ENCODE results near the gene NCAM1. TPM values are rescaled to one million over a fixed set of nuclear protein-coding genes. Genes with fewer than 3 reads are reported as not detected.

Gene NCAM1
- total and polyA plus RNA-seq, 2 donors (not counting 3 experiments of a cell fraction or from before 2014, with no cell fraction given), result 0.03 TPM; not detected in 1

GRCh38 chr11:113142508-113142907 lies 181.3 kb downstream of the NCAM1 start:
- intact Hi-C loops (cut with micrococcal nuclease) (no loop called here), dilution Hi-C loops (cut with MboI; ENCODE audit: extremely low pct_ligation_motif_present, low sequenced_read_pairs) (no loop called here)
- ChIA-PET CTCF (no interaction called here), POLR2A (no interaction called here)
- no peaks in the 10 kb centered on the region for H3K4me1 ChIP-seq (ENCODE audit: control insufficient read depth, extremely low read depth, insufficient read depth, low read length)
- no peak overlapping the region for H3K4me3 ChIP-seq (replicated peaks in 1 of 3; ENCODE audit: insufficient read depth in 1 of 3, low read depth in 1 of 3, low read length in 3 of 3)
- no peaks in the 10 kb centered on the region for H4K20me1 ChIP-seq (replicated peaks; ENCODE audit: control insufficient read depth, extremely low read depth, insufficient read depth, low read length)
- H3K27me3 ChIP-seq (ENCODE audit: control insufficient read depth in 2 of 2, insufficient read depth in 2 of 2, low read length in 2 of 2), result no peaks in the 10 kb centered on the region
- H3K79me2 ChIP-seq (ENCODE audit: control insufficient read depth, insufficient read depth, low read length), result no peaks in the 10 kb centered on the region
- no peaks in the 10 kb centered on the region for H3K36me3 ChIP-seq (ENCODE audit: control insufficient read depth in 2 of 2, extremely low read depth in 1 of 2, insufficient read depth in 2 of 2, low read length in 2 of 2)
- BruUV-seq (replicated peaks), result no TSS peak
- H3K9ac ChIP-seq (replicated peaks; ENCODE audit: extremely low read depth, insufficient read depth, low read length), result no peak overlapping the region
- no peak overlapping the region for H2AFZ ChIP-seq (ENCODE audit: low read depth, low read length)
- H3K4me2 ChIP-seq (ENCODE audit: insufficient read depth, low read length), result no peak overlapping the region
- FAIRE-seq (no peak), DNase-seq (ENCODE audit: low read depth, low spot score) (no peak)
- TF ChIP-seq MAX (IDR thresholded peaks at IDR 0.05; ENCODE audit: insufficient read depth, insufficient read length) (no peak), POLR2A (IDR thresholded peaks at IDR 0.05; ENCODE audit: low read depth, low read length) (no peak), POLR2AphosphoS5 (IDR thresholded peaks at IDR 0.05; ENCODE audit: insufficient read depth, low read depth, low read length) (no peak), GATA2 (IDR thresholded peaks at IDR 0.05; ENCODE audit: insufficient read depth, insufficient read length, low read depth, low read length) (no peak), JUN (IDR thresholded peaks at IDR 0.05; ENCODE audit: borderline replicate concordance, insufficient read depth, insufficient read length, low read depth) (no peak), FOS (IDR thresholded peaks at IDR 0.05; ENCODE audit: borderline replicate concordance, insufficient read depth, low read length) (no peak), EZH2 (IDR thresholded peaks at IDR 0.05; ENCODE audit: borderline replicate concordance, low read depth, low read length, severe bottlenecking) (no peak), MYC (IDR thresholded peaks at IDR 0.05; ENCODE audit: low read depth, low read length) (no peak)
- TF ChIP-seq, protein P1, sequence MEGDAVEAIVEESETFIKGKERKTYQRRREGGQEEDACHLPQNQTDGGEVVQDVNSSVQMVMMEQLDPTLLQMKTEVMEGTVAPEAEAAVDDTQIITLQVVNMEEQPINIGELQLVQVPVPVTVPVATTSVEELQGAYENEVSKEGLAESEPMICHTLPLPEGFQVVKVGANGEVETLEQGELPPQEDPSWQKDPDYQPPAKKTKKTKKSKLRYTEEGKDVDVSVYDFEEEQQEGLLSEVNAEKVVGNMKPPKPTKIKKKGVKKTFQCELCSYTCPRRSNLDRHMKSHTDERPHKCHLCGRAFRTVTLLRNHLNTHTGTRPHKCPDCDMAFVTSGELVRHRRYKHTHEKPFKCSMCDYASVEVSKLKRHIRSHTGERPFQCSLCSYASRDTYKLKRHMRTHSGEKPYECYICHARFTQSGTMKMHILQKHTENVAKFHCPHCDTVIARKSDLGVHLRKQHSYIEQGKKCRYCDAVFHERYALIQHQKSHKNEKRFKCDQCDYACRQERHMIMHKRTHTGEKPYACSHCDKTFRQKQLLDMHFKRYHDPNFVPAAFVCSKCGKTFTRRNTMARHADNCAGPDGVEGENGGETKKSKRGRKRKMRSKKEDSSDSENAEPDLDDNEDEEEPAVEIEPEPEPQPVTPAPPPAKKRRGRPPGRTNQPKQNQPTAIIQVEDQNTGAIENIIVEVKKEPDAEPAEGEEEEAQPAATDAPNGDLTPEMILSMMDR (IDR thresholded peaks at IDR 0.05; ENCODE audit: extremely low read depth in 1 of 2, insufficient read depth in 1 of 2, low read depth in 1 of 2, low read length in 2 of 2), result no peak
- no peaks in the 10 kb centered on the region for H3K9me1 ChIP-seq (replicated peaks; ENCODE audit: control insufficient read depth, extremely low read depth, insufficient read depth, low read length)
- peaks cover 2% of the 10 kb centered on the region for H3K9me3 ChIP-seq (replicated peaks; ENCODE audit: control insufficient read depth, insufficient read depth, low read length)
- H3K27ac ChIP-seq (ENCODE audit: insufficient read depth, low read depth, low read length), result no peak overlapping the region

All from endothelial cell of umbilical vein (primary cell).